ENCODE data around the gene ACE. TPM values are rescaled to one million over a fixed set of nuclear protein-coding genes. Genes with fewer than 3 reads are reported as not detected.

The ACE gene
- total RNA-seq, 1 experiment from 2014 or later = 5.4 TPM

DNA sequence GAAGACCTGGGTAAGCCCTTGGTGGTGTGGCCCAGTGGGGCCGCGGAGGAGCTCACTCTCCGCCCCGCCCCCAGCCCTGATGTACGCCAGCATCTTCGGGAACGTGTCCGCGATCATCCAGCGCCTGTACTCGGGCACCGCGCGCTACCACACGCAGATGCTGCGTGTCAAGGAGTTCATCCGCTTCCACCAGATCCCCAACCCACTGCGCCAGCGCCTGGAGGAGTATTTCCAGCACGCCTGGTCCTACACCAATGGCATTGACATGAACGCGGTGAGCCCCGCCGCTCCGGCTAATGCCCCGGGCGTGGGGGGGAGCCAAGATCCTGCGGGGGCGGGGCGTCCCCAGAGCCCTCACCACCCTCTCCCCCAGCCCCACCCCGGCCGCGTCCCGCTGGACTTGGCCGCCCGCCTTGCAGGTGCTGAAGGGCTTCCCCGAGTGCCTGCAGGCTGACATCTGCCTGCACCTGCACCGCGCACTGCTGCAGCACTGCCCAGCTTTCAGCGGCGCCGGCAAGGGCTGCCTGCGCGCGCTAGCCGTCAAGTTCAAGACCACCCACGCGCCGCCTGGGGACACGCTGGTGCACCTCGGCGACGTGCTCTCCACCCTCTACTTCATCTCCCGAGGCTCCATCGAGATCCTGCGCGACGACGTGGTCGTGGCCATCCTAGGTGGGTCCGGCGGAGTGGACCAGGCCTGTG lies 61.3 kb downstream of the ACE start:
- Histone ChIP-seq H2BK120ac (ENCODE audit: low read depth, low read length, poor library complexity, severe bottlenecking) (no peak overlapping the region), H3K4ac (ENCODE audit: low read depth, low read length) (no peak overlapping the region), H2BK12ac (ENCODE audit: insufficient read length, low read depth, low read length) (no peak overlapping the region), H2BK5ac (ENCODE audit: insufficient read length, low read length) (no peak overlapping the region), H3K27ac (ENCODE audit: insufficient read length, low read depth, low read length) (no peak overlapping the region), H4K91ac (ENCODE audit: insufficient read length, low read depth, low read length) (no peak overlapping the region), H3K23ac (ENCODE audit: insufficient read length, low read depth, low read length) (no peak overlapping the region), H3K9ac (ENCODE audit: extremely low read depth, insufficient read length, low read length) (no peak overlapping the region), H2AK5ac (ENCODE audit: insufficient read length, low read length) (no peak overlapping the region), H3K79me1 (ENCODE audit: insufficient read depth, low read depth, low read length, poor library complexity, severe bottlenecking) (no peaks in the 10 kb centered on the region), H4K8ac (replicated peaks; ENCODE audit: insufficient read length, low read depth, low read length) (no peak overlapping the region), H3K27me3 (ENCODE audit: insufficient read depth, low read length) (no peaks in the 10 kb centered on the region; the same call in 1 of the 2 replicates), H4K5ac (ENCODE audit: insufficient read length, low read depth, low read length) (no peak overlapping the region), H4K20me1 (ENCODE audit: control insufficient read depth, insufficient read depth, insufficient read length) (no peaks in the 10 kb centered on the region), H3T11ph (ENCODE audit: low read length) (no peak overlapping the region), H3K14ac (ENCODE audit: insufficient read depth, low read length) (no peak overlapping the region; the same call in 1 of the 2 replicates), H3K9me3 (ENCODE audit: control insufficient read depth, low read depth, low read length) (no peaks in the 10 kb centered on the region), H3K23me2 (ENCODE audit: insufficient read length, low read depth, low read length, poor library complexity, severe bottlenecking) (peaks cover 8% of the 10 kb centered on the region), H2AFZ (ENCODE audit: low read length) (no peak overlapping the region), H2BK15ac (ENCODE audit: low read depth, low read length) (no peak overlapping the region), H3K18ac (ENCODE audit: insufficient read length, low read depth, low read length) (no peak overlapping the region), H3K79me2 (ENCODE audit: insufficient read depth, low read length) (no peaks in the 10 kb centered on the region), H3K4me1 (ENCODE audit: insufficient read depth, low read length) (no peaks in the 10 kb centered on the region; the same call in 1 of the 2 replicates), H3K4me2 (ENCODE audit: insufficient read depth, insufficient read length, low read length) (no peak overlapping the region), H2BK20ac (ENCODE audit: low read depth, low read length, poor library complexity, severe bottlenecking) (no peak overlapping the region), H3K56ac (ENCODE audit: insufficient read length, low read depth, low read length) (no peak overlapping the region)
- H3K36me3 Mint-ChIP-seq (ENCODE audit: insufficient read depth in 1 of 3, low read depth in 3 of 3) = no peaks in the 10 kb centered on the region
- H3K4me3 Mint-ChIP-seq = peak overlapping the region in 1 of 2 experiments; percentile 65; a peak in 3 of 5 replicates
- H3K4me1 Mint-ChIP-seq = peaks cover 2% of the 10 kb centered on the region in 2 experiments; a peak in 3 of 4 replicates
- TF ChIP-seq, protein P1, sequence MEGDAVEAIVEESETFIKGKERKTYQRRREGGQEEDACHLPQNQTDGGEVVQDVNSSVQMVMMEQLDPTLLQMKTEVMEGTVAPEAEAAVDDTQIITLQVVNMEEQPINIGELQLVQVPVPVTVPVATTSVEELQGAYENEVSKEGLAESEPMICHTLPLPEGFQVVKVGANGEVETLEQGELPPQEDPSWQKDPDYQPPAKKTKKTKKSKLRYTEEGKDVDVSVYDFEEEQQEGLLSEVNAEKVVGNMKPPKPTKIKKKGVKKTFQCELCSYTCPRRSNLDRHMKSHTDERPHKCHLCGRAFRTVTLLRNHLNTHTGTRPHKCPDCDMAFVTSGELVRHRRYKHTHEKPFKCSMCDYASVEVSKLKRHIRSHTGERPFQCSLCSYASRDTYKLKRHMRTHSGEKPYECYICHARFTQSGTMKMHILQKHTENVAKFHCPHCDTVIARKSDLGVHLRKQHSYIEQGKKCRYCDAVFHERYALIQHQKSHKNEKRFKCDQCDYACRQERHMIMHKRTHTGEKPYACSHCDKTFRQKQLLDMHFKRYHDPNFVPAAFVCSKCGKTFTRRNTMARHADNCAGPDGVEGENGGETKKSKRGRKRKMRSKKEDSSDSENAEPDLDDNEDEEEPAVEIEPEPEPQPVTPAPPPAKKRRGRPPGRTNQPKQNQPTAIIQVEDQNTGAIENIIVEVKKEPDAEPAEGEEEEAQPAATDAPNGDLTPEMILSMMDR (conservative IDR thresholded peaks at IDR 0.05) = no peak
- DNase-seq = peak; percentile 64
- no peaks in the 10 kb centered on the region; a peak in 2 of 5 replicates for H3K9me3 Mint-ChIP-seq
- H3K27ac Mint-ChIP-seq = no peak overlapping the region
- no CpG with 5 or more reads among the region's 62 CpGs for WGBS (ENCODE audit: extremely low coverage, insufficient read length, low lambda C conversion rate)
- peaks cover 14% of the 10 kb centered on the region for H3K27me3 Mint-ChIP-seq (ENCODE audit: low read depth)

Data from H9 (cell line).